H1 (cell line): ENCODE results near the gene TRAPPC8. TPM values are rescaled to one million over a fixed set of nuclear protein-coding genes. Genes with fewer than 3 reads are reported as not detected.

Experiments
- CTCF ChIA-PET: fragments of 300-600 bp; sonication (Branson Sonifier 250); formaldehyde crosslinking; loops from one replicate; lab custom pipeline; 2021; ENCODE audit not compliant: partially characterized antibody; lab: Charles Lee
- POLR2A ChIA-PET: fragments of 300-600 bp; sonication (Branson Sonifier 250); formaldehyde crosslinking; loops from one replicate; lab custom pipeline; 2021; ENCODE audit warnings: inconsistent platforms; ENCODE audit not compliant: partially characterized antibody; lab: Charles Lee
- DNase-seq, 2 experiments: peaks; one replicate each; pipeline versions ENCODE4 v3.0.0 to v3.0.0-alpha.2; 2010 to 2022; ENCODE audit warnings: low spot score in 2 of 2, low read depth in 1 of 2, mixed read lengths in 1 of 2
- FAIRE-seq: peaks from 2 replicates; lab custom pipeline; 2011; peaks lifted over from hg19 to GRCh38; lab: Jason Lieb, UNC
- H2AFZ ChIP-seq: 2 replicates; pipeline ENCODE4 v1.8.1; 2012; ENCODE audit warnings: low read length, inconsistent platforms
- H2AK5ac ChIP-seq: 2 replicates; pipeline ENCODE4 v1.6.1; 2013; ENCODE audit warnings: low read depth, low read length
- H2BK120ac ChIP-seq: replicated peaks from 2 replicates; pipeline ENCODE3; 2013; ENCODE audit warnings: low read depth, low read length, inconsistent platforms
- H2BK12ac ChIP-seq: 2 replicates; pipeline ENCODE4 v1.6.1; 2013; ENCODE audit warnings: low read depth, low read length
- H2BK15ac ChIP-seq: 2 replicates; pipeline ENCODE4 v1.6.1; 2013; ENCODE audit warnings: low read length
- H2BK20ac ChIP-seq: 2 replicates; pipeline ENCODE4 v1.6.1; 2013; ENCODE audit warnings: low read length
- H2BK5ac ChIP-seq: 2 replicates; pipeline ENCODE4 v1.6.1; 2013; ENCODE audit warnings: low read depth, low read length
- H3K14ac ChIP-seq: 2 replicates; pipeline ENCODE4 v1.6.1; 2013; ENCODE audit warnings: inconsistent platforms; ENCODE audit not compliant: insufficient read length
- H3K18ac ChIP-seq: 2 replicates; pipeline ENCODE4 v1.6.1; 2013; ENCODE audit warnings: low read length; ENCODE audit errors: extremely low read depth
- H3K23ac ChIP-seq: 2 replicates; pipeline ENCODE4 v1.6.1; 2013; ENCODE audit warnings: inconsistent platforms; ENCODE audit not compliant: insufficient read length
- H3K23me2 ChIP-seq: 2 replicates; pipeline ENCODE4 v1.6.1; 2013; ENCODE audit warnings: low read depth, low read length
- H3K27ac ChIP-seq: 2 replicates; pipeline ENCODE4 v1.6.1; 2011; ENCODE audit warnings: low read depth, low read length, inconsistent platforms
- H3K27me3 ChIP-seq, 4 experiments: replicated peaks in 1 of 4; 1 replicate in 1 of 4; 2 replicates in 3 of 4; pipeline versions ENCODE4 v1.6.1 to v1.8.1; 2011 to 2013; ENCODE audit warnings: low read length in 3 of 4, mild to moderate bottlenecking in 3 of 4, inconsistent platforms in 2 of 4, mixed read lengths in 2 of 4, moderate library complexity in 1 of 4; ENCODE audit not compliant: control insufficient read depth in 3 of 4, insufficient read depth in 3 of 4; ENCODE audit errors: extremely low read depth in 1 of 4
- H3K36me3 ChIP-seq, 4 experiments: 2 replicates each; pipeline versions ENCODE4 v1.6.1 to v1.8.1; 2011 to 2013; ENCODE audit warnings: mild to moderate bottlenecking in 4 of 4, low read length in 3 of 4, moderate library complexity in 2 of 4, control low read depth in 1 of 4, inconsistent platforms in 1 of 4; ENCODE audit not compliant: insufficient read depth in 4 of 4, control insufficient read depth in 2 of 4
- H3K4ac ChIP-seq: replicated peaks from 2 replicates; pipeline ENCODE3; 2013; ENCODE audit warnings: low read length, low read depth, mixed read lengths, inconsistent platforms; ENCODE audit not compliant: insufficient read length
- H3K4me1 ChIP-seq, 4 experiments: replicated peaks in 1 of 4; 1 replicate in 1 of 4; 2 replicates in 3 of 4; pipeline versions ENCODE4 v1.6.1 to v1.8.1; 2011 to 2013; ENCODE audit warnings: low read length in 3 of 4, inconsistent platforms in 2 of 4, mixed read lengths in 1 of 4; ENCODE audit not compliant: insufficient read depth in 4 of 4, control insufficient read depth in 3 of 4
- H3K4me2 ChIP-seq, 2 experiments: 2 replicates each; pipeline versions ENCODE4 v1.6.1 to v1.8.1; 2011 to 2013; ENCODE audit warnings: low read depth in 2 of 2, low read length in 2 of 2, control low read depth in 1 of 2, inconsistent platforms in 1 of 2, mild to moderate bottlenecking in 1 of 2; ENCODE audit not compliant: insufficient read depth in 1 of 2
- H3K4me3 ChIP-seq, 4 experiments: fragments of 200-600, 300-600 bp in 1 of 4; sonication (generic), shearing (Covaris generic), sonication (Bioruptor Twin) in 1 of 4; 2 replicates each; pipeline versions ENCODE4 v1.5.1 to v1.8.1; 2011 to 2016; ENCODE audit warnings: low read length in 4 of 4, low read depth in 3 of 4, control low read depth in 2 of 4, inconsistent platforms in 2 of 4, mild to moderate bottlenecking in 2 of 4, mixed read lengths in 1 of 4, moderate library complexity in 1 of 4; ENCODE audit not compliant: insufficient read depth in 2 of 4; ENCODE audit errors: extremely low read depth in 1 of 4
- H3K56ac ChIP-seq: replicated peaks from 2 replicates; pipeline ENCODE3; 2013; ENCODE audit warnings: low read depth, mild to moderate bottlenecking, mixed read lengths, low read length, inconsistent platforms; ENCODE audit not compliant: insufficient read length
- H3K79me1 ChIP-seq: 2 replicates; pipeline ENCODE4 v1.6.1; 2013; ENCODE audit warnings: low read depth, low read length, control low read depth
- H3K79me2 ChIP-seq, 2 experiments: 2 replicates each; pipeline versions ENCODE4 v1.6.1 to v1.8.1; 2012 to 2013; ENCODE audit warnings: low read length in 2 of 2, mild to moderate bottlenecking in 2 of 2, inconsistent platforms in 1 of 2; ENCODE audit not compliant: insufficient read depth in 2 of 2, control insufficient read depth in 1 of 2
- H3K9ac ChIP-seq, 4 experiments: replicated peaks in 1 of 4; 1 replicate in 1 of 4; 2 replicates in 3 of 4; pipeline versions ENCODE4 v1.6.1 to v1.8.1; 2011 to 2013; ENCODE audit warnings: low read depth in 3 of 4, low read length in 3 of 4, control low read depth in 2 of 4, mild to moderate bottlenecking in 2 of 4, moderate library complexity in 2 of 4, inconsistent platforms in 1 of 4; ENCODE audit errors: extremely low read depth in 1 of 4
- H3K9me3 ChIP-seq, 2 experiments: 2 replicates each; pipeline versions ENCODE4 v1.6.1 to v1.8.1; 2012 to 2013; ENCODE audit warnings: mild to moderate bottlenecking in 2 of 2, moderate library complexity in 2 of 2, control low read depth in 1 of 2, inconsistent platforms in 1 of 2, low read depth in 1 of 2, low read length in 1 of 2, mixed read lengths in 1 of 2; ENCODE audit not compliant: insufficient read depth in 2 of 2
- H4K20me1 ChIP-seq, 2 experiments: replicated peaks in 1 of 2; 2 replicates each; pipeline versions ENCODE3 to v1.8.1; 2011 to 2013; ENCODE audit warnings: inconsistent platforms in 2 of 2, low read length in 2 of 2, mild to moderate bottlenecking in 1 of 2; ENCODE audit not compliant: insufficient read depth in 2 of 2, control insufficient read depth in 1 of 2
- H4K5ac ChIP-seq: 2 replicates; pipeline ENCODE4 v1.6.1; 2013; ENCODE audit warnings: low read length, low read depth, mixed read lengths, inconsistent platforms; ENCODE audit not compliant: insufficient read length
- H4K8ac ChIP-seq: 2 replicates; pipeline ENCODE4 v1.8.0; 2013; ENCODE audit warnings: mild to moderate bottlenecking, moderate library complexity, low read length, inconsistent platforms; ENCODE audit not compliant: insufficient read depth; ENCODE audit errors: extremely low read depth
- H4K91ac ChIP-seq: replicated peaks from 2 replicates; pipeline ENCODE3; 2013; ENCODE audit warnings: low read length, mixed read lengths, inconsistent platforms; ENCODE audit not compliant: insufficient read length
- ASH2L ChIP-seq: fragments of 200-600, 300-600 bp; sonication (generic); IDR thresholded peaks from one replicate; pipeline ENCODE4 v1.7.1; 2017; ENCODE audit warnings: low read length
- CBX5 ChIP-seq: fragments of 300-800, 300-1000 bp; sonication (generic); IDR thresholded peaks from 2 replicates; pipeline ENCODE4 v1.7.1; 2016; ENCODE audit warnings: antibody characterized with exemption, low read length, low read depth
- CHD2 ChIP-seq: IDR thresholded peaks from 2 replicates; pipeline ENCODE4 v1.6.1; 2012; ENCODE audit warnings: low read length, improper control_type of control experiment
- GTF2F1 ChIP-seq: IDR thresholded peaks from 2 replicates; pipeline ENCODE4 v1.6.1; 2012; ENCODE audit warnings: low read depth, low read length, improper control_type of control experiment, borderline replicate concordance
- HDAC2 ChIP-seq, 2 experiments: fragments of 300-600 bp in 1 of 2; sonication (generic) in 1 of 2; IDR thresholded peaks; 2 replicates each; pipeline ENCODE4 v1.6.1; 2011 to 2012; ENCODE audit warnings: low read depth in 2 of 2, low read length in 2 of 2, mild to moderate bottlenecking in 2 of 2, moderate library complexity in 2 of 2, borderline replicate concordance in 1 of 2, inconsistent platforms in 1 of 2
- HDAC6 ChIP-seq: IDR thresholded peaks from one replicate; pipeline ENCODE4 v1.7.1; 2012; ENCODE audit warnings: low read depth, mild to moderate bottlenecking, inconsistent platforms, low read length, moderate library complexity
- JUND ChIP-seq: IDR thresholded peaks from 2 replicates; pipeline ENCODE4 v1.6.1; 2011; ENCODE audit warnings: mild to moderate bottlenecking, improper control_type of control experiment, low read length
- KDM4A ChIP-seq: IDR thresholded peaks from one replicate; pipeline ENCODE4 v1.7.1; 2012; ENCODE audit warnings: low read depth, mild to moderate bottlenecking, moderate library complexity, low read length, inconsistent platforms; ENCODE audit not compliant: severe bottlenecking
- POU5F1 ChIP-seq: IDR thresholded peaks from 2 replicates; pipeline ENCODE4 v1.6.1; 2011; ENCODE audit warnings: low read depth, mild to moderate bottlenecking, low read length, moderate library complexity
- SIX5 ChIP-seq: IDR thresholded peaks from 2 replicates; pipeline ENCODE4 v1.6.1; 2011; ENCODE audit warnings: mild to moderate bottlenecking, low read depth, low read length
- SP4 ChIP-seq: IDR thresholded peaks from 2 replicates; pipeline ENCODE4 v1.6.1; 2012; ENCODE audit warnings: low read length, inconsistent platforms
- SUZ12 ChIP-seq: fragments of 200-600 bp; sonication (generic); IDR thresholded peaks from 2 replicates; pipeline ENCODE4 v1.6.1; 2012; ENCODE audit warnings: mild to moderate bottlenecking, inconsistent platforms, low read length, moderate library complexity, mixed read lengths
- WGBS, 2 experiments: shearing (Covaris generic) in 1 of 2; methylation state at CpG; one replicate each; pipeline versions ENCODE4 v1.1.6 to v1.1.7; 2013 to 2015; ENCODE audit warnings: low lambda C conversion rate in 2 of 2, mixed read lengths in 2 of 2, inconsistent platforms in 1 of 2, low coverage in 1 of 2, missing lambda C conversion rate in 1 of 2; ENCODE audit not compliant: insufficient replicate concordance in 2 of 2, insufficient coverage in 1 of 2, insufficient read length in 1 of 2; ENCODE audit errors: extremely low coverage in 1 of 2, missing lambda C conversion rate in 1 of 2; 5-methylcytosine and 5-hydroxymethylcytosine counted together
- polyA plus RNA-seq, 7 experiments: library from polyadenylated mRNA; depleted of rRNA in 3 of 7; stranded (reverse) in 5 of 7; unstranded in 2 of 7; fragments of >200 nt in 5 of 7; fragments of 200-250 nt in 2 of 7; gene quantifications; 1 replicate in 5 of 7; 2 replicates in 1 of 7; 4 replicates in 1 of 7; pipeline versions ENCODE4 v1.2.1 to v1.2.3, GENCODE V29; 2011 to 2013; ENCODE audit warnings: missing spikeins in 2 of 7, mixed read lengths in 2 of 7
- total RNA-seq: library from RNA; stranded (reverse); fragmentation: NEBNext Ultra II Directional; extraction: Animal tissue kit (Norgen Biotek cat#: 25700); gene quantifications from 2 replicates; pipeline ENCODE4 v1.2.1, GENCODE V29; 2021

TRAPPC8 gene
- total and polyA plus RNA-seq, 2 of the 8 experiments (the other 6 are each of a cell fraction or from before 2014, with no cell fraction given) = 43.6 to 56.5 TPM

DNA sequence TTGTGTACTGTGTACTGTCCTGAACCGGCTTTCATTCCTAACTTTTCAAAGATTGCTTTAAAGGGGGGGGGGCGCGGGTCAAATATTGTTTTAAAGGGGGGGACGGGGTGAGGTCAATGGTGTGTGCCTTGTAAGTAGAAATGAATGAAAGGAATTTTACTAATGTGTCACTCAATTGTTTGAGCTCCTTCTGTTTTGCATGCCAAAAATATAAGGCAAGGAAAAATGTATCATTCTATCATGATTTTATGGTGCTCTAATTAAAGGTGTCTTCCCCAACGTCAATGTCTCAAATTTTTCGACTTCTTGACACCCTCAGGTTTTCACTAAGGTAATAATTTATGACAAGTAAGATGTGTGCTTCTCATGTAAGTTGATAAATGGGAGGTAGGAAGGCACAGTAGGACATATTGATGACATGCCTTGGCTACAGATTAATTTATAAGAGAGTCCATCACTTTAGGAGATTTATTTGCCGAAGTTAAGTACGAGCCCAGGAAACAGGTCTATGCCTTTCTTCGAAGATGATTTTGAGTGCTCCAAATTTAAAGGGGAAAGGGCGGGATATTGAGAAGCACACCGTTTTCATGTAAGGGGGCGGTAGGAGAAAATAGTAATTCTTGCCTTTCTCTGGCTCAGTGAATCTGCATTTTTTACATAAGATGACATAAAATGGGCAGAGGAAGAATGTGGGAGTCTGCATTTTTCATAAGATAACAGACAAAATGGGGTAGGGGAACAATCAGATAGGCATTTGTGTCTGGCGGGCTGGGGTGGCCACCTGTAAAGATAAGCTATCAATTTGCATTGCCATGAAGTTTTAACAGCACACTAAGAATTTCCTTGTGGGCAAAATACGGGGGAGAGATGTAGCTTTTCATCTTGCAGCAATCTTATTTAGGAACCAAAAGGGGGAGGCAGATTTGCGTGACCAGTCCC is 1.2 kb upstream of the TRAPPC8 start:
- H4K5ac ChIP-seq = no peak overlapping the region
- H3K14ac ChIP-seq = no peak overlapping the region
- H3K9me3 ChIP-seq = no peaks in the 10 kb centered on the region
- H3K27ac ChIP-seq = no peak overlapping the region
- H3K36me3 ChIP-seq = no peaks in the 10 kb centered on the region; a peak in 1 of 8 replicates
- no peak overlapping the region for H2AK5ac ChIP-seq
- peaks cover 0 to 7% of the 10 kb centered on the region in 2 experiments for H4K20me1 ChIP-seq
- H4K91ac ChIP-seq = no peak overlapping the region
- H3K27me3 ChIP-seq = no peaks in the 10 kb centered on the region
- H2BK15ac ChIP-seq = no peak overlapping the region
- H4K8ac ChIP-seq = no peak overlapping the region
- peak overlapping the region; percentile 98; the same call in 1 of the 2 replicates for H3K18ac ChIP-seq
- H3K9ac ChIP-seq = peak overlapping the region in 2 of 4 experiments; percentile 75 to 85; a peak in 3 of 7 replicates
- POLR2A ChIA-PET = interaction anchor here (1.2 to 4.1 kb wide), 6 partner anchors 9 to 145 kb away, joined by 4 to 21 read pairs (median 6); no protein-coding TSS in a partner anchor
- no peak overlapping the region for H2AFZ ChIP-seq
- H3K4me2 ChIP-seq = peak overlapping the region; percentile 94 to 98
- no peaks in the 10 kb centered on the region; the same call in 1 of the 2 replicates for H3K79me1 ChIP-seq
- no peak for DNase-seq
- H3K4ac ChIP-seq = no peak overlapping the region
- FAIRE-seq = no peak
- H2BK20ac ChIP-seq = no peak overlapping the region
- WGBS, 2 experiments = 8% methylated on average over 13 of the region's 15 CpGs; no CpG with 5 or more reads in 1 of the 2 experiments
- peak overlapping the region; percentile 93; the same call in 1 of the 2 replicates for H2BK5ac ChIP-seq
- H3K23me2 ChIP-seq = peaks cover 11% of the 10 kb centered on the region
- H3K23ac ChIP-seq = no peak overlapping the region
- CTCF ChIA-PET = interaction anchor here (0.6 to 4.1 kb wide), 5 partner anchors 12 to 205 kb away, joined by 3 to 25 read pairs (median 4); no protein-coding TSS in a partner anchor
- H2BK12ac ChIP-seq = no peak overlapping the region
- peak overlapping the region; percentile 67 to 97 (median 88) for H3K4me3 ChIP-seq
- no peak overlapping the region for H3K56ac ChIP-seq
- H2BK120ac ChIP-seq = no peak overlapping the region
- H3K79me2 ChIP-seq = peaks cover 7 to 55% of the 10 kb centered on the region in 2 experiments
- peaks cover 0 to 10% (median 4%) of the 10 kb centered on the region in 4 experiments; a peak in 4 of 7 replicates for H3K4me1 ChIP-seq
- TF ChIP-seq SP4 (no peak), HDAC6 (no peak), CBX5 (no peak), ASH2L (no peak), CHD2 (no peak), SIX5 (no peak), HDAC2 (IDR thresholded peaks at IDR 0.05; ENCODE audit: borderline replicate concordance in 1 of 2, low read depth in 2 of 2, low read length in 2 of 2) (no peak), GTF2F1 (no peak), KDM4A (no peak), SUZ12 (no peak), POU5F1 (no peak), JUND (no peak)
